ENCODE data around the gene POLD3.
"Not testable (repeated sequence)": the region's sequence is repeated elsewhere in the genome, so short reads cannot be mapped to it uniquely, and the experiment has no call there.

The POLD3 gene

DNA sequence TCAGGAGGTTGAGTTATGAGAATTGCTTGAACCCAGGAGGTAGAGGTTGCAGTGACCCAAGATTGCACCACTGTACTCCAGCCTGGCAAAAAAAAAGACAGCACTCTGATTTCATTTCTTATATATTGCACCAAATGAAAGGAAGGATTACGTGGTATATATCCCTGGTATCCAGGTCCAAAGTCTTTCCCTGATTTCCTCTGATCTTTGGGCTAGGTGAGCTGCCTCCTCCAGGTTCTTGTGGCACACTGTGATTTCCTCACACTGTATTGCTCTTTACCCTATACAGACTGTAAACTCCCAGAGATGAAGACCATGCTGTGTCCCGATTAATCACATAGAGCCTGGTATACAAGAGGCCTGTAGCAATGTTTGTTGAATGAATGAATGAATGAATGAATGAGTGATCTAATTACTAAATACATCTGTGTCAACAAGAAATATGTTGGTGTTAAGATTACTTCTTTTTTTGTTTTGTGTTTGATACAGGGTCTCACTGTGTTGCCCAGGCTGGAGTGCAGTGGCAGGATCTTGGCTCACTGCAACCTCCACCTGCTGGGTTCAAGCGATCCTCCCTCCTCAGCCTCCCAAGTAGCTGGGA lies 9.3 kb upstream of the POLD3 start:
- DNase-seq, result no peak

DNA sequence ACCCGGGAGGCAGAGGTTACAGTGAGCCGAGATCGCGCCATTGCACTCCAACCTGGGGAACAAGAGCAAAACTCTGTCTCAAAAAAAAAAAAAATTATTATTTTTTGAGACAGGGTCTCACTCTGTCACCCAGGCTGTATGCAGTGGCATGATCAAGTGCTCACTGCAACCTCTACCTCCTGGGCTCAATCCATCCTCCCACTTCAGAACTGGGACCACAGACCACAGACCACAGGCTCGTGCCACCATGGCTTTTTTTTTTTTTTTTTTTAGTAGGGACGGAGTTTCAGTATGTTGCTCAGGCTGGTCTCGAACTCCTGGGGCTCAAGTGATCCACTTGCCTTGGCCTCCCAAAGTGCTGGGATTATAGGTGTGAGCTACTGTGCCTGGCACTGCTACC lies 1.9 kb upstream of the POLD3 start:
- not testable (repeated sequence) for DNase-seq

DNA sequence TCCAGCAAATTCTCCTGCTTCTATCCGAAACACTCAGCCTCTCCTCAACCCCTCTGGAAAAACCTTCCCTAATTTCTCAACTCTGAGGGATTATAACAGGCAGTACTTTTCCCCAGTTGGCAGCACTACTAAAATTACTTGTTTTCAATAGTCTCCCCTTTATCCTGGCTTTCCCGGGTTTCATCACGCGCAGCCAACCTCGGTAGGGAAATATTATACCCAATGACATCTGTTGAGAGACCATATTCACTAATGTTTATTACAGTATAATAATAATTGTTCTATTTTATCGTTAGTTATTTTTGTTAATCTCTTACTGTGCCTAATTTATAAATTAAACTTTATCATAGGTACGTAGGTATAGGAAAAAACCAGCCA lies 330 bp upstream of the POLD3 start:
- DNase-seq, result no peak

DNA sequence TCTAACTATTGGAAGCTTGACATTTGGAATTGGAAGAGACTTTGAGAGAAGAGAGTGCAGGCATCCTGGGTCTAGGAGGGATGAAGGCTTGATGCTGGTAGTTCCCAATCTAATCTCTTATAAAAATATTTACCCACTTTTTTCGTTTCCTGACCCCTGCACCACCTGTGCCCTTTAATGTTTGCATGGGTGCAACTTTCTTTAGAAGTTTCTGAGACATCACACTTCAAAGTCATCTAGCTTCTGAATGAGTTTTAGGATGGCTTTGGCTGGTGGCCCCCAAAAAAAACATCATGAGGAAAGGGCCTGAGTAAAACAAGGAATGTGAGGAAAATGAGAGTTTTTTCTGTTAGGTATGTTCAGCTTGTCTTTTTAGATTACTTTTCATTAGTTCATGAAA lies 1.1 kb downstream of the POLD3 start:
- no peak for DNase-seq

DNA sequence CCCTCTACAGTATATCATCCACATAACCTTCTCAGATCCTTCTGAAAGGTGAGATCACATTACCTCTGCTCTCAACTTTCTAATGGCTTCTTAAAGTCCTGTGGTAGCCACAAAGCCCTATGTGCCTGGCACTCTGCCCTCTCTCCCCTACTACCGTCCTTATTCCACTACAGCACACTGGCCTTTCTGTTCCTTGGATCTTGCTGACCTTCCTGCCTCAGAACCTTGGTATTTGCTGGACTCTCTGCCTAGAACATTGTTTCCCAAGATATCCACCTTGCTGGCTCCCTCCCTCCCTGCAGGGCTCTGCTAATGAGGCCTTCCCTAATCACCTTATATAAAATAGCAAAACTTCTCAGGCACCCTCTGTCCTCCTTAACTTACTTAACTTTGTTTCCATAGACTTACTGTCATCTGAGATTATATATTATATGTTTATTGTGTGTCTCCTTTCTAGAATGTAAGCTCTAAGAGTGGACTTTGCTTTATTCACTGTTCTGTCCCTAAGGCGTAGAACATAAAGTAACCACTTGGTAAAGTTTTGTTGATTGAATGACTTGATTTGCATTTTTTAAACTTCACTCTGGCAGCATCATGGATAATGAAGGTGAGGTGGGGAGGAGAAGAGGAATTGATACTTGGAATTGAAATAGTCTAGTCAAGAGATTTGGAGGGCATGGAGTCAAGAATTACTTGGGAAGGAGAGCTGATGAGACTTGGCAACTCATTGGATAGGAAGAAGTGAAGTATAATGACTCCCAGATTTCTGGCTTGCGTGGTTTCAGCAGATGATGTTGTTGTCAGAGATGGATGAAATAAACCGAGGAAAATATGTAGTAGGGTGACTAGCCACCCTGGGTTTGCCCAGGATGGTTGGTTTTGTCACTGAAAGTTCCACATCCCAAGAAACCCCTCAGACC lies 10.5 kb downstream of the POLD3 start:
- DNase-seq, result no peak

DNA sequence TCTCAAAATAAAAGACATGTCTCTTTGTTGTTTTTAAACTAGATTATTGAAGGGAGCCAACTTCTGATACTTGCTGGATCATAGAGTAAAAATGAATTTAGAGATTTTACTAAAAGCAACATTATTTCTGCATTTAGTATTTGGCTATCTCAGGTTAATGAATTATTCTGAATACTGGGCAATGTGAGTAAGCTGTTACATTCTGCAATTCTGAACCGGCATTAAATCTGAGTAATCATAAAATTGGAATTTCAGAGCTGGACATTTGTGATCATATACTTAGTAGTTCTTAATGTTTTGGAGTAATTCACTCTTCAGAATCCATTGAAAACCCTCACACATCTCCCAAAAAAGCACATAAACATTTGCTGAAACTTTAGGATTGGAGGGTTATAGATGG lies 11.5 kb downstream of the POLD3 start:
- DNase-seq, result no peak

DNA sequence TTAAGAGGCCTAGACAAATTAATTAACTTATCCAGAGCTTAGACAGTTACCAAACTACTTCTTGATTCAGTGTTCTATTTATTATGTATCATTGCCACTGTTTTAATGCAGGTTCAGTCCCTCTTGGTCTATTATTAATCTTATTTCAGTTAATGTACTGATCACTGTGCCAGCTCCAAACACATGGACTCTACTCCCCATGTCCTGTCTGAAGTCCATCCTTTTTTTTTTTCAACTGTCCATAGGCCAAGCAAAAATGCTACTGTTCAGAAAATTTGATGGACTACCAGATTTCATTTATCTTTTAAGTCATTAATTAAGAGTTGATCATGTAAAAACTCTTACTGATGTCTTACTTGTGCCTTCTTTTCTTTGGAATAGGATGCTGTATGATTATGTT lies 11.9 kb downstream of the POLD3 start:
- DNase-seq, result no peak

GRCh38 chr11:74605403-74605802 lies 13.0 kb downstream of the POLD3 start:
- DNase-seq, result no peak

DNA sequence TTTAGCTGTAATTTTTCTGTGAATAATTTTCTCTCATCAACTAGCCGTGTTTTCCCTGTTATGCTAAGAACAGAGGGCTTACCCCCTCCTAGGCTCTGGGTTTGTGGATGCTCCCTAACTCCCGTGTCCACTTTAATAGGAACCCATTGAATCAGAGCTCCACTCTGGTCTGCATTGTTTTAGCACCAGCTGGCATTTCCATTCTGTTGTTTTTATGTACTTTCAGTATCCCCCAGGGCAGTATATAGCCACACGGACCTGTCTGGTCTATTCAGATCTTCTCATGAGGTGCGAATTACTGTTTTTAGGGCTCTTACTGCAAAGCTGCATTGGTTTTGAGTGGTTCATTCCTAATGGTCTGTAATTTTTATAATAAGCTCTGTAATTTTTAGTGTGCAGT lies 16.0 kb downstream of the POLD3 start:
- DNase-seq, result no peak

DNA sequence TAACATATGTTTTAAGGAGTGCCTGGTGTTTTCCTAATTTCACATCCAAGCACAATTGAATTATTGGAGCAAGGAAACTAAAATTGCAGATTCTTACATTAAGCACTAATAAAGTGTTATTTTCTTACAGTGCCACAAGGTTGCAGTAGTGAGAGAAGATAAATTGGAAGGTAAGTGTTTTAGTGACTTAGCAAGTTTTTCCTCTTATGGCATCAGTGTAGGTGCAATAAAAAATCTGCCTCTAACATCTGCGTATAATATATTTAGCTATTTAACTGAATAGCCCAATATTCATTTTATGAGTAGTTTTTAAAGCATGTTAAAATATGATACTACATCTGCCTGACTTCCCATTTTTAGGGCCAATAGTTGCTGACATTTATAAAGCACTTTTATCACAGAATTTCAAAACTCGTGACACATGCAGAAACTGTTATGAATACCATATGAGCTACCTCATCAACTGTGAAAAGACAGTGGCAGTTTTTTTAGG lies 19.0 kb downstream of the POLD3 start:
- peak in 1 of 2 donors; percentile 8 for DNase-seq

- DNase-seq, result no peak
These were observed 20.5 kb downstream of the POLD3 start for GRCh38 chr11:74612877-74613276.

GRCh38 chr11:74615311-74615710 lies 22.9 kb downstream of the POLD3 start:
- DNase-seq, result no peak

GRCh38 chr11:74615988-74616387 lies 23.6 kb downstream of the POLD3 start:
- no peak for DNase-seq

GRCh38 chr11:74620531-74620930 lies 28.1 kb downstream of the POLD3 start:
- no peak for DNase-seq

- no peak for DNase-seq
These were observed 33.7 kb downstream of the POLD3 start for GRCh38 chr11:74626130-74626529.

- DNase-seq, result no peak
These were observed 34.2 kb downstream of the POLD3 start for GRCh38 chr11:74626604-74627003.

DNA sequence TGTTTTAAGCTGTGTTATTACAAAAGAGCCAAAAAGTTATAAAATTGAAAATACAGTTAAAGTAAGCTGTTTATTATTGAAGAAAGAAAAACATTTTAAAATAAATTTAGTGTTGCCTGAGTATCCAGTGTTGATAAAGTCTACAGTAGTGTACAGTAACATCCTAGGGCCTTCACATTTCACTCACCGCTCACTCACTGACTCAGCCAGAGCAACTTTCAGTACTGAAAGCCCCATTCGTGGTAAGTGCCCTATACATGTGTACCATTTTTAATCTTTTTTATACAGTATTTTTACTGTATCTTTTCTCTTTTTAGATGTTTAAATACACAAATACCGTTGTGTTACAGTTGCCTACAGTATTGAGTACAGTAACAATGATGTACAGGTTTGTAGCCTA lies 35.0 kb downstream of the POLD3 start:
- no peak for DNase-seq

DNA sequence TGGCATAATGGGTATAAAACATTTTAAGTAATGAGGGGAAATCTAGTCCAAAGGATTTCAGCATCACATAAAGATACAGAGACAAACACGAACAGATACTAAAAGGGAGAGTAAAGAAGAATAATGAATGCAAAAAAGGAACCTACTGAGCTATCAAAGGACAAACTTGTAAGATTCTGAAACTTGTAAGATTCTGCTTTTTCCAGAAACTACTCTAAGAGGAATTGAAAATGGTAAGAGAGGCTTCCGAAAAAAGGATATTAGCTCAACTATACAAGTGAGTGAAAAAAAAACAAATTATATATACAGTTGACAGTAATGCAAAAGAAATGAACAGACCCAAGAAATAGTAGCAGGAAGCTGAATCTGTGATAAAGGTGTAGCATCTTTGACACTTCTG lies 37.7 kb downstream of the POLD3 start:
- no peak for DNase-seq

- DNase-seq, result no peak
These were observed 41.3 kb downstream of the POLD3 start for GRCh38 chr11:74633406-74634393.

GRCh38 chr11:74634537-74634936 lies 42.2 kb downstream of the POLD3 start:
- DNase-seq, result no peak

DNA sequence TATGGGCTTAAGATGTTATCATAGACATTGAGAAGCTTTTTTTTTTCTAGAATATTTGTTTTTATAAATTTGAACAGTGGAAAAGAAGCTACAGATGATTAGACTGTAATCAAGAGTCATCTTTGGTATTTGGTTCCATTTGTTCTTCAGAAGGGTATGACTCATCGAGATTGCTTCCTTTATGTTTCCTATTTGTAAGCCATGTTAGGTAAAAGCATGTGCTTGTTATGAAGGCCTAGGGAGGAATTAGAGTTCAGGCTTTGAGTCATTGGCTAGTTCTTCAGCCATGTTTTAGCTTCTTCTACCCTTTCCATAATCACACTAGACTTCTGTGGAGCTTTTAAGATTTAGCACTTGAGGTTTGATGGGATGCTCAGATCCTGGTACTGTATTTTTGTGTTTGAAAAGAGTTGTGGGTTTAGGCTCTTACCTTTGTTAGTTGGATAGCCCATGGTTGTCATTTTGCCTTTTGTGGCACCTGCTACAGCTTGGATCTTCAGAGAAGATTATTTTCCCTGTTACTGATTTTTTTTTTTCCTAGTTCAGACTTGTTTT lies 44.3 kb downstream of the POLD3 start:
- no peak for DNase-seq

- no peak for DNase-seq
These were observed 45.3 kb downstream of the POLD3 start for GRCh38 chr11:74637700-74638099.

DNA sequence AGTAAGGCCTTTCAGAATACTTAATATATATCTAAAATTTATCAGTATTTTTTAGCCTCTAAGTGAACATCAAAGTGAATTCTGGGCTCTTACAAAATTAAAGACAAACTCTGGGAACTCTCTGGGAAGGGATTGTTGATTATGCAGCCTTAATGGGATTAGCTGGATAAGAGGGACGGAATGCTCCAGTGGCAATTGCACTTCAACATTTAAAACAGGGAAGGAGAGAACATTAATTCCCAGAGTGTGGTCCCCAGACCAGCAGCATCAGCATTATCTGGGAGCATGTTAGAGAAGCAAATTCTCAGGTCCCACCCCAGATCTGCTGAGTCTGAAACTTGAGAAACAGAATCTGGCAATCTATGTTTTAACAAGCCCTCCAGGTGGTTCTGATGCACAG lies 46.5 kb downstream of the POLD3 start:
- no peak for DNase-seq
